H9 (cell line): Measurements from ENCODE around the gene CRAMP1. TPM values are rescaled to one million over a fixed set of nuclear protein-coding genes. Genes with fewer than 3 reads are reported as not detected.

ENCODE experiments used
- DNase-seq: peaks from one replicate; pipeline ENCODE4 v3.0.0-alpha.2; 2017
- H2AFZ ChIP-seq: one replicate; pipeline ENCODE4 v1.6.1; 2013; ENCODE audit warnings: mild to moderate bottlenecking, low read length, control low read depth, moderate library complexity
- H2AK5ac ChIP-seq: 2 replicates; pipeline ENCODE4 v1.6.1; 2013; ENCODE audit warnings: low read length, control low read depth, mixed read lengths; ENCODE audit not compliant: insufficient read length
- H2BK120ac ChIP-seq: one replicate; pipeline ENCODE4 v1.6.1; 2013; ENCODE audit warnings: low read depth, mild to moderate bottlenecking, low read length, control low read depth, inconsistent platforms; ENCODE audit not compliant: poor library complexity, severe bottlenecking
- H2BK12ac ChIP-seq: 2 replicates; pipeline ENCODE4 v1.6.1; 2013; ENCODE audit warnings: low read length, control low read depth, mixed read lengths, low read depth; ENCODE audit not compliant: insufficient read length
- H2BK15ac ChIP-seq: 2 replicates; pipeline ENCODE4 v1.6.1; 2013; ENCODE audit warnings: low read depth, low read length, control low read depth
- H2BK20ac ChIP-seq: one replicate; pipeline ENCODE4 v1.6.1; 2013; ENCODE audit warnings: low read depth, mild to moderate bottlenecking, low read length, control low read depth, inconsistent platforms; ENCODE audit not compliant: poor library complexity, severe bottlenecking
- H2BK5ac ChIP-seq: 2 replicates; pipeline ENCODE4 v1.6.1; 2013; ENCODE audit warnings: low read length, control low read depth, mixed read lengths; ENCODE audit not compliant: insufficient read length
- H3K14ac ChIP-seq: 2 replicates; pipeline ENCODE4 v1.6.1; 2013; ENCODE audit warnings: low read length, control low read depth; ENCODE audit not compliant: insufficient read depth
- H3K18ac ChIP-seq: 2 replicates; pipeline ENCODE4 v1.6.1; 2013; ENCODE audit warnings: low read depth, mild to moderate bottlenecking, mixed read lengths, low read length, control low read depth; ENCODE audit not compliant: insufficient read length
- H3K23ac ChIP-seq: 2 replicates; pipeline ENCODE4 v1.6.1; 2013; ENCODE audit warnings: low read length, control low read depth, mixed read lengths, low read depth; ENCODE audit not compliant: insufficient read length
- H3K23me2 ChIP-seq: 2 replicates; pipeline ENCODE4 v1.6.1; 2013; ENCODE audit warnings: low read depth, mild to moderate bottlenecking, mixed read lengths, low read length, control low read depth; ENCODE audit not compliant: insufficient read length, poor library complexity, severe bottlenecking
- H3K27ac ChIP-seq: 2 replicates; pipeline ENCODE4 v1.5.1; 2013; ENCODE audit warnings: low read length, control low read depth, mixed read lengths, low read depth; ENCODE audit not compliant: insufficient read length
- H3K27me3 ChIP-seq: 2 replicates; pipeline ENCODE4 v1.6.1; 2013; ENCODE audit warnings: low read length, control low read depth, inconsistent platforms; ENCODE audit not compliant: insufficient read depth
- H3K4ac ChIP-seq: 2 replicates; pipeline ENCODE4 v1.6.1; 2013; ENCODE audit warnings: low read depth, mild to moderate bottlenecking, control low read depth, inconsistent platforms, low read length, moderate library complexity
- H3K4me1 ChIP-seq: 2 replicates; pipeline ENCODE4 v1.6.1; 2013; ENCODE audit warnings: low read length, control low read depth, inconsistent platforms; ENCODE audit not compliant: insufficient read depth
- H3K4me2 ChIP-seq: 2 replicates; pipeline ENCODE4 v1.6.1; 2013; ENCODE audit warnings: low read length, control low read depth, mixed read lengths; ENCODE audit not compliant: insufficient read length, insufficient read depth
- H3K56ac ChIP-seq: 2 replicates; pipeline ENCODE4 v1.6.1; 2013; ENCODE audit warnings: low read depth, mild to moderate bottlenecking, mixed read lengths, low read length, control low read depth; ENCODE audit not compliant: insufficient read length
- H3K79me1 ChIP-seq: 2 replicates; pipeline ENCODE4 v1.6.1; 2013; ENCODE audit warnings: low read depth, mild to moderate bottlenecking, moderate library complexity, low read length, control low read depth, inconsistent platforms; ENCODE audit not compliant: insufficient read depth, poor library complexity, severe bottlenecking
- H3K79me2 ChIP-seq: 2 replicates; pipeline ENCODE4 v1.6.1; 2013; ENCODE audit warnings: low read length, control low read depth, inconsistent platforms; ENCODE audit not compliant: insufficient read depth
- H3K9ac ChIP-seq: 2 replicates; pipeline ENCODE4 v1.6.1; 2013; ENCODE audit warnings: low read length, control low read depth, mixed read lengths; ENCODE audit not compliant: insufficient read length; ENCODE audit errors: extremely low read depth
- H3K9me3 ChIP-seq: one replicate; pipeline ENCODE4 v1.6.1; 2013; ENCODE audit warnings: low read depth, low read length, inconsistent platforms; ENCODE audit not compliant: control insufficient read depth
- H3T11ph ChIP-seq: one replicate; pipeline ENCODE4 v1.6.1; 2013; ENCODE audit warnings: mild to moderate bottlenecking, low read length, control low read depth, inconsistent platforms
- H4K20me1 ChIP-seq: one replicate; pipeline ENCODE4 v1.6.1; 2013; ENCODE audit not compliant: control insufficient read depth, insufficient read length, insufficient read depth
- H4K5ac ChIP-seq: 2 replicates; pipeline ENCODE4 v1.6.1; 2013; ENCODE audit warnings: low read depth, mild to moderate bottlenecking, mixed read lengths, low read length, control low read depth; ENCODE audit not compliant: insufficient read length
- H4K8ac ChIP-seq: replicated peaks from 2 replicates; pipeline ENCODE4 v1.6.1; 2013; ENCODE audit warnings: low read length, control low read depth, mixed read lengths, low read depth; ENCODE audit not compliant: insufficient read length
- H4K91ac ChIP-seq: 2 replicates; pipeline ENCODE4 v1.6.1; 2013; ENCODE audit warnings: low read depth, mild to moderate bottlenecking, moderate library complexity, mixed read lengths, low read length, control low read depth; ENCODE audit not compliant: insufficient read length
- H3K27ac Mint-ChIP-seq, 3 experiments: 2 replicates in 2 of 3; 3 replicates in 1 of 3; pipeline ENCODE4 v1.8.0; 2020 to 2021; ENCODE audit warnings: mixed read lengths in 3 of 3, mild to moderate bottlenecking in 1 of 3, moderate library complexity in 1 of 3
- H3K27me3 Mint-ChIP-seq: 2 replicates; pipeline ENCODE4 v1.8.0; 2021; ENCODE audit warnings: low read depth, mild to moderate bottlenecking, moderate library complexity, mixed read lengths
- H3K36me3 Mint-ChIP-seq, 3 experiments: 2 replicates in 2 of 3; 3 replicates in 1 of 3; pipeline ENCODE4 v1.8.0; 2020 to 2021; ENCODE audit warnings: low read depth in 3 of 3, mixed read lengths in 3 of 3; ENCODE audit not compliant: insufficient read depth in 1 of 3
- H3K4me1 Mint-ChIP-seq, 2 experiments: 2 replicates each; pipeline ENCODE4 v1.8.0; 2020; ENCODE audit warnings: mixed read lengths in 2 of 2
- H3K4me3 Mint-ChIP-seq, 2 experiments: 2 replicates in 1 of 2; 3 replicates in 1 of 2; pipeline ENCODE4 v1.8.0; 2020 to 2021; ENCODE audit warnings: mild to moderate bottlenecking in 2 of 2, mixed read lengths in 2 of 2, moderate library complexity in 1 of 2
- H3K9me3 Mint-ChIP-seq, 2 experiments: 2 replicates in 1 of 2; 3 replicates in 1 of 2; pipeline ENCODE4 v1.8.0; 2020; ENCODE audit warnings: mild to moderate bottlenecking in 2 of 2, mixed read lengths in 2 of 2, moderate library complexity in 1 of 2
- CTCF ChIP-seq: fragments of 200-600 bp; sonication (generic); conservative IDR thresholded peaks from 3 replicates; pipeline ENCODE4 v1.8.0; 2021; ENCODE audit warnings: antibody characterized with exemption, mild to moderate bottlenecking
- WGBS: extraction: QIAGEN DNeasy Blood & Tissue Kit; methylation state at CpG from one replicate; pipeline ENCODE4 v1.1.7; 2013; ENCODE audit warnings: missing lambda C conversion rate, low lambda C conversion rate, mixed read lengths; ENCODE audit not compliant: insufficient read length; ENCODE audit errors: extremely low coverage; 5-methylcytosine and 5-hydroxymethylcytosine counted together
- total RNA-seq: library from RNA; stranded (reverse); gene quantifications from 2 replicates; pipeline ENCODE4 v1.2.1, GENCODE V29; 2021

Gene CRAMP1
- total RNA-seq, 1 experiment from 2014 or later, result 46.2 TPM

- no peaks in the 10 kb centered on the region for H3K9me3 Mint-ChIP-seq
- no peak overlapping the region for H2BK120ac ChIP-seq
- H2BK20ac ChIP-seq, result no peak overlapping the region
- H2BK12ac ChIP-seq, result no peak overlapping the region
- TF ChIP-seq CTCF, result no peak
- no peak overlapping the region for H3K27ac ChIP-seq
- H2AK5ac ChIP-seq, result no peak overlapping the region
- H3K36me3 Mint-ChIP-seq, result peaks cover 12 to 88% (median 63%) of the 10 kb centered on the region in 3 experiments; a peak in 6 of 7 replicates
- H2BK5ac ChIP-seq, result no peak overlapping the region
- no peaks in the 10 kb centered on the region for H4K20me1 ChIP-seq
- H3K56ac ChIP-seq, result no peak overlapping the region
- H3K4me2 ChIP-seq, result no peak overlapping the region
- no peaks in the 10 kb centered on the region for H3K79me1 ChIP-seq
- H3K14ac ChIP-seq, result no peak overlapping the region
- no peaks in the 10 kb centered on the region for H3K79me2 ChIP-seq
- H2BK15ac ChIP-seq, result no peak overlapping the region
- no peak overlapping the region for H3K4me3 Mint-ChIP-seq
- no peak overlapping the region for H3K23ac ChIP-seq
- WGBS, result no CpG with 5 or more reads among the region's 20 CpGs
- H3K4me1 Mint-ChIP-seq, result no peaks in the 10 kb centered on the region
- H3K27ac Mint-ChIP-seq, result no peak overlapping the region; a peak in 1 of 7 replicates
- H3K9me3 ChIP-seq, result no peaks in the 10 kb centered on the region
- H2AFZ ChIP-seq, result no peak overlapping the region
- H4K5ac ChIP-seq, result no peak overlapping the region
- no peak for DNase-seq
- H3K4me1 ChIP-seq, result no peaks in the 10 kb centered on the region
- no peak overlapping the region for H3K4ac ChIP-seq
- H3K18ac ChIP-seq, result no peak overlapping the region
- no peak overlapping the region for H4K91ac ChIP-seq
- H4K8ac ChIP-seq, result no peak overlapping the region
- no peak overlapping the region for H3T11ph ChIP-seq
- H3K27me3 ChIP-seq, result no peaks in the 10 kb centered on the region
- no peaks in the 10 kb centered on the region for H3K23me2 ChIP-seq
- no peak overlapping the region for H3K9ac ChIP-seq
- H3K27me3 Mint-ChIP-seq, result peaks cover 1% of the 10 kb centered on the region; the same call in 1 of the 2 replicates
These were observed 50.4 kb downstream of the CRAMP1 start for GRCh38 chr16:1662543-1662942.
